HepG2 (cell line): ENCODE data around the gene SEC24A. TPM values are rescaled to one million over a fixed set of nuclear protein-coding genes. Genes with fewer than 3 reads are reported as not detected.

Experiments
- ATAC-seq: fragments of 200-7000 bp; cut with Tn5 transposase; 3 replicates; pipeline ENCODE4 v1.9.1; 2020; ENCODE audit warnings: mild to moderate bottlenecking, moderate library complexity
- BruUV-seq: library from RNA; stranded (reverse); fragments of 400-500 nt; replicated peaks from 2 replicates; lab custom pipeline; 2021; lab: Mats Ljungman, UMichigan
- CTCF ChIA-PET: fragments of 300-600 bp; formaldehyde crosslinking; extraction: SDS; loops from one replicate; lab custom pipeline; 2021; ENCODE audit warnings: low total read pairs, inconsistent platforms, low intra/inter-chr PET ratio; lab: Yijun Ruan, JAX
- POLR2A ChIA-PET: fragments of 350-600 bp; sonication (Branson Sonifier 250); formaldehyde crosslinking; loops from one replicate; lab custom pipeline; 2020; ENCODE audit warnings: antibody characterized with exemption, inconsistent platforms; lab: Yijun Ruan, JAX
- DNase-seq: peaks from one replicate; pipeline ENCODE4 v3.0.0-alpha.2; 2015; ENCODE audit warnings: low spot score
- FAIRE-seq: peaks from 3 replicates; lab custom pipeline; 2011; peaks lifted over from hg19 to GRCh38; lab: Jason Lieb, UNC
- H2AFZ ChIP-seq: one replicate; pipeline ENCODE4 v1.6.1; 2011; ENCODE audit warnings: low read length, inconsistent platforms
- H3K27ac ChIP-seq: fragments of 300-600 bp; 3 replicates; pipeline ENCODE4 v1.8.0; 2011; ENCODE audit warnings: mixed run types, mild to moderate bottlenecking, mixed read lengths, low read length, inconsistent platforms; ENCODE audit not compliant: insufficient read depth; ENCODE audit errors: extremely low read length
- H3K27me3 ChIP-seq, 2 experiments: fragments of 200-600 bp in 1 of 2; 2 replicates in 1 of 2; 3 replicates in 1 of 2; pipeline versions ENCODE4 v1.6.0 to v1.8.0; 2011; ENCODE audit warnings: low read length in 2 of 2, mild to moderate bottlenecking in 2 of 2, moderate library complexity in 2 of 2, inconsistent platforms in 1 of 2; ENCODE audit not compliant: insufficient read depth in 2 of 2, control insufficient read depth in 1 of 2
- H3K36me3 ChIP-seq, 2 experiments: fragments of 200-600 bp in 1 of 2; replicated peaks in 1 of 2; 2 replicates in 1 of 2; 3 replicates in 1 of 2; pipeline versions ENCODE4 v1.5.1 to v1.8.0; 2011; ENCODE audit warnings: low read length in 2 of 2, inconsistent platforms in 1 of 2; ENCODE audit not compliant: insufficient read depth in 2 of 2, control insufficient read depth in 1 of 2
- H3K4me1 ChIP-seq: 2 replicates; pipeline ENCODE4 v1.5.1; 2012; ENCODE audit warnings: low read length, inconsistent platforms; ENCODE audit not compliant: insufficient read depth
- H3K4me2 ChIP-seq: 2 replicates; pipeline ENCODE4 v1.6.0; 2011; ENCODE audit warnings: low read depth, low read length, inconsistent platforms
- H3K4me3 ChIP-seq, 3 experiments: fragments of 200-600 bp in 1 of 3; sonication (generic), shearing (Covaris generic) in 1 of 3; replicated peaks in 1 of 3; 2 replicates each; pipeline ENCODE4 v1.5.1; 2011 to 2016; ENCODE audit warnings: low read length in 3 of 3, inconsistent platforms in 2 of 3, low read depth in 2 of 3, mild to moderate bottlenecking in 2 of 3, control low read depth in 1 of 3, mixed read lengths in 1 of 3; ENCODE audit not compliant: insufficient read depth in 1 of 3
- H3K79me2 ChIP-seq: one replicate; pipeline ENCODE4 v1.6.1; 2011; ENCODE audit warnings: low read length, inconsistent platforms; ENCODE audit not compliant: insufficient read depth
- H3K9ac ChIP-seq: 2 replicates; pipeline ENCODE4 v1.6.0; 2011; ENCODE audit warnings: mild to moderate bottlenecking, low read depth, low read length, inconsistent platforms; ENCODE audit not compliant: insufficient read depth
- H3K9me3 ChIP-seq: 2 replicates; pipeline ENCODE4 v1.5.1; 2012; ENCODE audit warnings: mild to moderate bottlenecking, low read length
- H4K20me1 ChIP-seq: 2 replicates; pipeline ENCODE4 v1.6.0; 2011; ENCODE audit warnings: inconsistent platforms, mild to moderate bottlenecking, low read length, moderate library complexity; ENCODE audit not compliant: insufficient read depth
- HNRNPLL ChIP-seq: fragments of 200-400 bp; formaldehyde crosslinking; IDR thresholded peaks from 2 replicates; pipeline ENCODE4 v1.6.1; 2017; ENCODE audit warnings: mild to moderate bottlenecking, low read depth, low read length; ENCODE audit not compliant: poor library complexity, severe bottlenecking
- KAT2B ChIP-seq: fragments of 150-350 bp; IDR thresholded peaks from 2 replicates; pipeline ENCODE4 v1.6.1; 2014; ENCODE audit warnings: low read depth, low read length, borderline replicate concordance
- RBM22 ChIP-seq: fragments of 200-400 bp; formaldehyde crosslinking; optimal IDR thresholded peaks from 2 replicates; pipeline ENCODE3; 2017; ENCODE audit warnings: mild to moderate bottlenecking, low read length, moderate library complexity
- TBX3 ChIP-seq: fragments of 450-650 bp; IDR thresholded peaks from 2 replicates; pipeline ENCODE4 v1.6.1; 2017; ENCODE audit warnings: antibody characterized with exemption, mild to moderate bottlenecking, inconsistent platforms, borderline replicate concordance
- TOPORS ChIP-seq: sonication (generic); formaldehyde crosslinking; IDR thresholded peaks from 2 replicates; pipeline ENCODE4 v1.8.0; 2023; ENCODE audit warnings: mild to moderate bottlenecking, missing genetic modification reagents
- ZBTB26 ChIP-seq: IDR thresholded peaks from 2 replicates; pipeline ENCODE4 v1.6.1; 2016; ENCODE audit warnings: missing compliant biosample characterization, missing genetic modification reagents, borderline replicate concordance
- ZBTB33 ChIP-seq: sonication (generic); formaldehyde crosslinking; IDR thresholded peaks from 2 replicates; pipeline ENCODE4 v1.4.0; 2020; ENCODE audit warnings: missing genetic modification reagents
- ZBTB37 ChIP-seq: sonication (generic); formaldehyde crosslinking; IDR thresholded peaks from 2 replicates; pipeline ENCODE4 v1.4.0; 2020; ENCODE audit warnings: mild to moderate bottlenecking, missing genetic modification reagents
- ZC3H13 ChIP-seq: sonication (generic); formaldehyde crosslinking; IDR thresholded peaks from 2 replicates; pipeline ENCODE4 v1.8.1; 2023; ENCODE audit warnings: mild to moderate bottlenecking, missing genetic modification reagents, moderate library complexity
- ZEB1 ChIP-seq: IDR thresholded peaks from 2 replicates; pipeline ENCODE4 v1.6.1; 2012; ENCODE audit warnings: mild to moderate bottlenecking, low read depth, inconsistent platforms; ENCODE audit not compliant: insufficient replicate concordance
- ZMAT5 ChIP-seq: sonication (generic); formaldehyde crosslinking; IDR thresholded peaks from 2 replicates; pipeline ENCODE4 v1.5.0; 2020; ENCODE audit warnings: mild to moderate bottlenecking, low read depth, missing genetic modification reagents, borderline replicate concordance
- ZNF121 ChIP-seq: sonication (generic); formaldehyde crosslinking; IDR thresholded peaks from 2 replicates; pipeline ENCODE4 v1.5.0; 2020; ENCODE audit warnings: mild to moderate bottlenecking, missing genetic modification reagents
- ZNF468 ChIP-seq: sonication (generic); formaldehyde crosslinking; IDR thresholded peaks from 2 replicates; pipeline ENCODE4 v1.8.0; 2022; ENCODE audit warnings: mild to moderate bottlenecking, moderate library complexity, missing genetic modification reagents
- ZNF616 ChIP-seq: sonication (generic); formaldehyde crosslinking; IDR thresholded peaks from 2 replicates; pipeline ENCODE4 v1.5.0; 2020; ENCODE audit warnings: low read depth, mild to moderate bottlenecking, missing genetic modification reagents
- ZNF841 ChIP-seq: sonication (generic); formaldehyde crosslinking; IDR thresholded peaks from 2 replicates; pipeline ENCODE4 v1.8.1; 2023; ENCODE audit warnings: missing genetic modification reagents, borderline replicate concordance
- ZNF878 ChIP-seq: sonication (generic); formaldehyde crosslinking; IDR thresholded peaks from 2 replicates; pipeline ENCODE4 v1.8.1; 2023; ENCODE audit warnings: mild to moderate bottlenecking, missing genetic modification reagents, moderate library complexity
- ZNF883 ChIP-seq: sonication (generic); formaldehyde crosslinking; IDR thresholded peaks from 2 replicates; pipeline ENCODE4 v1.5.1; 2020; ENCODE audit warnings: mild to moderate bottlenecking, missing genetic modification reagents; ENCODE audit errors: not compliant biosample characterization
- ZSCAN9 ChIP-seq: IDR thresholded peaks from 2 replicates; pipeline ENCODE4 v1.6.1; 2016; ENCODE audit warnings: borderline replicate concordance
- WGBS: methylation state at CpG from one replicate; pipeline ENCODE4 v1.1.6; 2017; ENCODE audit warnings: low lambda C conversion rate; 5-methylcytosine and 5-hydroxymethylcytosine counted together
- in situ Hi-C: cut with HindIII; loops from 2 replicates; pipeline ENCODE4 v1.10.0; 2017; ENCODE audit warnings: low pct_unique_long_range_greater_than_20kb; ENCODE audit not compliant: extremely low pct_ligation_motif_present
- intact Hi-C: fragments of 100-400 bp; cut with micrococcal nuclease; formaldehyde crosslinking; loops from one replicate; pipeline ENCODE4 v1.10.0; 2022; ENCODE audit not compliant: unreplicated experiment
- polyA plus RNA-seq, 8 experiments: library from polyadenylated mRNA; depleted of rRNA in 3 of 8; stranded (reverse) in 7 of 8; unstranded in 1 of 8; fragments of >200 nt; fragmentation: Illumina TruSeq in 4 of 8; extraction: Trizol in 4 of 8; gene quantifications; 2 replicates each; pipeline versions ENCODE4 v1.2.1 to v1.2.3, GENCODE V29; 2011 to 2016; ENCODE audit warnings: low read depth in 4 of 8, missing spikeins in 1 of 8, mixed read lengths in 1 of 8; ENCODE audit not compliant: insufficient read depth in 1 of 8
- total RNA-seq, 5 experiments: library from RNA; depleted of rRNA; stranded (reverse); fragments of >200 nt; fragmentation: Illumina TruSeq; extraction: Trizol; gene quantifications; 2 replicates each; pipeline ENCODE4 v1.2.3, GENCODE V29; 2016; ENCODE audit warnings: low read depth in 1 of 5

The SEC24A gene
- total and polyA plus RNA-seq, 2 of the 13 experiments (the other 11 are each of a cell fraction or from before 2014, with no cell fraction given): 30.5 to 56.8 TPM

GRCh38 chr5:134659456-134659855 lies 10.9 kb downstream of the SEC24A start (continued):
- no peak for TF ChIP-seq ZEB1
- TF ChIP-seq KAT2B: no peak
- TF ChIP-seq ZNF468 (CRISPR knock-in tag): no peak
- TF ChIP-seq ZSCAN9 (CRISPR knock-in tag): no peak
- no peak for TF ChIP-seq TBX3

- FAIRE-seq (no peak), ATAC-seq (no peak), DNase-seq (no peak)
- H3K27ac ChIP-seq: no peak overlapping the region
- peaks cover 44% of the 10 kb centered on the region for H3K4me1 ChIP-seq
- peaks cover 85% of the 10 kb centered on the region for H3K79me2 ChIP-seq
- no peaks in the 10 kb centered on the region for H3K9me3 ChIP-seq
- no peaks in the 10 kb centered on the region for H3K27me3 ChIP-seq
- peaks cover 74% of the 10 kb centered on the region for H4K20me1 ChIP-seq
- in situ Hi-C loops: no loop called here
- no peak overlapping the region for H3K9ac ChIP-seq
- peaks cover 13 to 43% of the 10 kb centered on the region in 2 experiments for H3K36me3 ChIP-seq
- ChIA-PET POLR2A (interaction anchor here (0.7 kb wide), 1 partner anchor 153 kb away, joined by 3 read pairs; no protein-coding TSS in a partner anchor), CTCF (no interaction called here)
- H3K4me3 ChIP-seq: no peak overlapping the region
- H2AFZ ChIP-seq: no peak overlapping the region
- no peak overlapping the region for H3K4me2 ChIP-seq
- intact Hi-C loops: loop anchor here (5.0 kb wide), 1 partner anchor 68 kb away; no protein-coding TSS in a partner anchor
- WGBS: 96% methylated on average over 6 of the region's 6 CpGs
- BruUV-seq: no TSS peak
- no peak for TF ChIP-seq ZBTB37 (CRISPR knock-in tag)
- TF ChIP-seq ZMAT5 (CRISPR knock-in tag): no peak
- TF ChIP-seq ZBTB33: peak; percentile 91
- no peak for TF ChIP-seq HNRNPLL
- no peak for TF ChIP-seq ZNF883 (CRISPR knock-in tag)
- no peak for TF ChIP-seq ZNF878
- peak; percentile 18; the same call in 1 of the 2 replicates for TF ChIP-seq ZNF121 (CRISPR knock-in tag)
- no peak for TF ChIP-seq ZNF616 (CRISPR knock-in tag)
- TF ChIP-seq RBM22: no peak
- TF ChIP-seq ZNF841: no peak
- TF ChIP-seq ZBTB26: no peak
- TF ChIP-seq ZC3H13 (CRISPR knock-in tag): no peak
- no peak for TF ChIP-seq TOPORS (CRISPR knock-in tag)
Observed at GRCh38 chr5:134659922-134660321, 11.3 kb downstream of the SEC24A start.
